HEK293 (cell line): ENCODE measurements around the gene CFAP97.
A peak's percentile ranks its signal among the peaks of the same experiment; 100 is the strongest.

Experiments used
- CTCF ChIA-PET: fragments of 350-600 bp; formaldehyde crosslinking; extraction: SDS; loops from one replicate; lab custom pipeline; 2021; ENCODE audit warnings: antibody characterized with exemption; lab: Yijun Ruan, JAX
- POLR2A ChIA-PET: fragments of 300-600 bp; formaldehyde crosslinking; extraction: SDS; loops from one replicate; lab custom pipeline; 2020; ENCODE audit warnings: antibody characterized with exemption, inconsistent platforms; lab: Yijun Ruan, JAX
- H3K27ac ChIP-seq: fragments of 200-500 bp; sonication (Bioruptor generic); 2 replicates; pipeline ENCODE4 v1.5.1; 2014; ENCODE audit warnings: low read depth, low read length, control low read depth, inconsistent platforms; ENCODE audit errors: extremely low read depth
- H3K36me3 ChIP-seq, 2 experiments: fragments of 200-500 bp in 1 of 2; sonication (Bioruptor generic) in 1 of 2; 1 replicate in 1 of 2; 2 replicates in 1 of 2; pipeline ENCODE4 v1.5.1; 2014 to 2017; ENCODE audit warnings: inconsistent platforms in 2 of 2, low read length in 2 of 2; ENCODE audit not compliant: control insufficient read depth in 2 of 2, insufficient read depth in 1 of 2
- H3K4me1 ChIP-seq: fragments of 200-500 bp; sonication (Bioruptor generic); 2 replicates; pipeline ENCODE4 v1.5.1; 2014; ENCODE audit warnings: mild to moderate bottlenecking, low read length, inconsistent platforms; ENCODE audit not compliant: control insufficient read depth, insufficient read depth
- H3K4me3 ChIP-seq: 2 replicates; pipeline ENCODE4 v1.5.1; 2011; ENCODE audit warnings: low read depth, mild to moderate bottlenecking, control low read depth, low read length, moderate library complexity
- H3K9me3 ChIP-seq: fragments of 200-500 bp; sonication (Bioruptor generic); 2 replicates; pipeline ENCODE4 v1.5.1; 2014; ENCODE audit warnings: low read depth, low read length, inconsistent platforms; ENCODE audit not compliant: control insufficient read depth, insufficient read depth
- ATF2 ChIP-seq: fragments of 450-650 bp; formaldehyde crosslinking; IDR thresholded peaks from 2 replicates; pipeline ENCODE4 v1.5.1; 2016; ENCODE audit warnings: missing biosample characterization, missing genetic modification characterization, low read depth
- BCL11B ChIP-seq: fragments of 450-650 bp; formaldehyde crosslinking; IDR thresholded peaks from 2 replicates; pipeline ENCODE4 v1.5.1; 2016; ENCODE audit warnings: low read depth, missing biosample characterization, missing genetic modification characterization
- CTCF ChIP-seq: fragments of 450-650 bp; formaldehyde crosslinking; IDR thresholded peaks from 2 replicates; pipeline ENCODE4 v1.5.1; 2016; ENCODE audit warnings: missing biosample characterization, missing genetic modification characterization
- FEZF1 ChIP-seq: fragments of 450-650 bp; formaldehyde crosslinking; IDR thresholded peaks from 2 replicates; pipeline ENCODE4 v1.5.1; 2016; ENCODE audit warnings: missing biosample characterization, missing genetic modification characterization
- GLIS1 ChIP-seq: fragments of 450-650 bp; formaldehyde crosslinking; IDR thresholded peaks from 2 replicates; pipeline ENCODE4 v1.5.1; 2016; ENCODE audit warnings: missing biosample characterization, missing genetic modification characterization
- KLF7 ChIP-seq: fragments of 450-650 bp; formaldehyde crosslinking; IDR thresholded peaks from 2 replicates; pipeline ENCODE4 v1.5.1; 2016; ENCODE audit warnings: missing biosample characterization, missing genetic modification characterization, borderline replicate concordance
- PRDM6 ChIP-seq: fragments of 450-650 bp; formaldehyde crosslinking; IDR thresholded peaks from 2 replicates; pipeline ENCODE4 v1.5.1; 2017; ENCODE audit warnings: missing biosample characterization, missing genetic modification characterization
- SP7 ChIP-seq: fragments of 450-650 bp; formaldehyde crosslinking; IDR thresholded peaks from 2 replicates; pipeline ENCODE4 v1.5.1; 2016; ENCODE audit warnings: missing biosample characterization, missing genetic modification characterization
- ZBTB17 ChIP-seq: fragments of 450-650 bp; formaldehyde crosslinking; IDR thresholded peaks from 2 replicates; pipeline ENCODE4 v1.5.1; 2016; ENCODE audit warnings: missing biosample characterization, missing genetic modification characterization
- ZEB2 ChIP-seq: fragments of 450-650 bp; formaldehyde crosslinking; IDR thresholded peaks from 2 replicates; pipeline ENCODE4 v1.5.1; 2016; ENCODE audit warnings: missing biosample characterization, missing genetic modification characterization
- ZFP69B ChIP-seq: fragments of 450-650 bp; formaldehyde crosslinking; IDR thresholded peaks from 2 replicates; pipeline ENCODE4 v1.5.1; 2016; ENCODE audit warnings: missing biosample characterization, missing genetic modification characterization
- ZNF146 ChIP-seq: fragments of 450-650 bp; formaldehyde crosslinking; IDR thresholded peaks from 2 replicates; pipeline ENCODE4 v1.5.1; 2016; ENCODE audit warnings: missing biosample characterization, missing genetic modification characterization
- ZNF19 ChIP-seq: fragments of 450-650 bp; formaldehyde crosslinking; IDR thresholded peaks from 2 replicates; pipeline ENCODE4; 2016; ENCODE audit warnings: missing biosample characterization, missing genetic modification characterization, low read depth
- ZNF280D ChIP-seq: fragments of 450-650 bp; formaldehyde crosslinking; IDR thresholded peaks from 2 replicates; pipeline ENCODE4 v1.5.1; 2016; ENCODE audit warnings: missing biosample characterization, missing genetic modification characterization
- ZNF366 ChIP-seq: fragments of 450-650 bp; formaldehyde crosslinking; conservative IDR thresholded peaks from 2 replicates; pipeline ENCODE4 v1.5.1; 2016; ENCODE audit warnings: missing biosample characterization, missing genetic modification characterization
- ZNF654 ChIP-seq: fragments of 450-650 bp; formaldehyde crosslinking; IDR thresholded peaks from 2 replicates; pipeline ENCODE4 v1.5.1; 2016; ENCODE audit warnings: low read depth, missing biosample characterization, missing genetic modification characterization
- ZSCAN23 ChIP-seq: fragments of 450-650 bp; formaldehyde crosslinking; IDR thresholded peaks from 2 replicates; pipeline ENCODE4 v1.5.1; 2016; ENCODE audit warnings: missing biosample characterization, missing genetic modification characterization

CFAP97 gene

GRCh38 chr4:185247151-185247550 is 43.4 kb upstream of the CFAP97 start:
- Histone ChIP-seq H3K9me3 (no peaks in the 10 kb centered on the region), H3K4me1 (peaks cover 14% of the 10 kb centered on the region), H3K27ac (no peak overlapping the region), H3K4me3 (no peak overlapping the region), H3K36me3 (no peaks in the 10 kb centered on the region; a peak in 1 of 3 replicates)
- ChIA-PET CTCF (interaction anchor here (1.0 to 1.8 kb wide), 2 partner anchors 9 to 64 kb away, joined by 3 to 4 read pairs; no protein-coding TSS in a partner anchor), POLR2A (no interaction called here)
- TF ChIP-seq CTCF: no peak
- TF ChIP-seq GLIS1 (tag by site-specific recombination): no peak
- peak; percentile 84 for TF ChIP-seq SP7 (tag by site-specific recombination)

GRCh38 chr4:185246453-185246852 is 42.7 kb upstream of the CFAP97 start:
- CTCF ChIA-PET: interaction anchor here (1.0 to 1.8 kb wide), 2 partner anchors 10 to 63 kb away, joined by 3 to 4 read pairs; no protein-coding TSS in a partner anchor
- TF ChIP-seq PRDM6 (tag by site-specific recombination) (peak; percentile 50), KLF7 (tag by site-specific recombination) (no peak), ATF2 (tag by site-specific recombination) (peak; percentile 60; the same call in 1 of the 2 replicates), ZSCAN23 (tag by site-specific recombination) (no peak), ZNF366 (0 out of 2 replicates have a peak, but pooled peaks have one; percentile 11), SP7 (tag by site-specific recombination) (peak; percentile 30; the same call in 1 of the 2 replicates), ZNF654 (tag by site-specific recombination) (no peak)
- POLR2A ChIA-PET: no interaction called here
- no peak overlapping the region for H3K4me3 ChIP-seq
- no peaks in the 10 kb centered on the region for H3K9me3 ChIP-seq
- peaks cover 14% of the 10 kb centered on the region for H3K4me1 ChIP-seq
- no peak overlapping the region for H3K27ac ChIP-seq
- H3K36me3 ChIP-seq: no peaks in the 10 kb centered on the region; a peak in 1 of 3 replicates

- Histone ChIP-seq H3K4me3 (no peak overlapping the region), H3K36me3 (no peaks in the 10 kb centered on the region; a peak in 1 of 3 replicates)
- no peak for TF ChIP-seq BCL11B (tag by site-specific recombination)
- no peak for TF ChIP-seq ZNF280D (tag by site-specific recombination)
- TF ChIP-seq ZEB2: no peak
- no peak for TF ChIP-seq SP7 (tag by site-specific recombination)
- TF ChIP-seq FEZF1 (tag by site-specific recombination): 0 out of 2 replicates have a peak, but pooled peaks have one; percentile 16
- no peak for TF ChIP-seq ZFP69B (tag by site-specific recombination)
- TF ChIP-seq ZBTB17 (tag by site-specific recombination): peak; percentile 37; the same call in 1 of the 2 replicates
- no peak for TF ChIP-seq ZNF19 (tag by site-specific recombination)
- TF ChIP-seq ZNF146 (tag by site-specific recombination): no peak
- TF ChIP-seq, all 188 proteins: peak for 2
- CTCF ChIA-PET: interaction anchor here (0.7 kb wide), 1 partner anchor 48 kb away, joined by 4 read pairs; no protein-coding TSS in a partner anchor
- Histone ChIP-seq H3K4me1 (peaks cover 13% of the 10 kb centered on the region), H3K27ac (no peak overlapping the region), H3K9me3 (no peaks in the 10 kb centered on the region)
- POLR2A ChIA-PET: no interaction called here
Observed at GRCh38 chr4:185244763-185245162, 41.0 kb upstream of the CFAP97 start.
